ENCODE measurements around the gene IGFL1.
"Not testable (repeated sequence)": the region's sequence is repeated elsewhere in the genome, so short reads cannot be mapped to it uniquely, and the experiment has no call there.

The IGFL1 gene

DNA sequence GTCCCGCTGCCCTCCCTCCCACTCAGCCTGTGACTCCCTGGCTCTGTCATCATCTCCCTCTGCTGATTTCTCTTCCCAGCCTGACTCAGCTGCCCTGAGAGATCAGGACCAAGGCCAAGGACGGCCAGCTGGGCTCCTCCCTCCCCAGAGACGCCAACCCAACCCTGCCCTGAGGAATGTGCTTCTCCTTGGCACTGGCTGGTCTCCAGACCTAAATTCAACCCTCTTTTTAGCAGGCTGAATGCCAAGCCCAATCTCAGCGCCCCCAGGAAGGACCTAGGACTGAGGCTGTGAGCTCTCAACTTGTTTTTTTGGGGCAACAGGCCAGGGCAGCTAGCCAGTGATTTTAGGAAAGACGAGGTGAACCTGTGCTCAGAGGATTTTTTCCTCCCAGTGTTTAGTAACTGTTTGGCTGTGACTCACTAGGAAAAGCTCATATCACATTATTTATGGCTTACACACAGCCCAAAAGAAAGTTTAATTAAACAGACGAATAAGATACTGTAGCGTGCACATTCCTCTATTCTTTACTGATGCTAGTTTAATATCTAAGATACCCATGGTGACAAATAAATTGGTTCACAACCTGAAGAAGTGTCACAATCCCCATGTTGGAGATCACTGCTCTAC is 7.4 kb upstream of the IGFL1 start:
- Histone ChIP-seq H3K36me3 (ENCODE audit: insufficient read depth, low read length) (no peaks in the 10 kb centered on the region), H3K4me3 (ENCODE audit: low read depth, low read length, poor library complexity, severe bottlenecking) (no peak overlapping the region), H3K27me3 (ENCODE audit: insufficient read depth, low read length) (no peaks in the 10 kb centered on the region), H3F3A (ENCODE audit: insufficient read depth, low read length) (no peaks in the 10 kb centered on the region), H2AFZ (ENCODE audit: low read length) (no peak overlapping the region), H3K4me1 (ENCODE audit: insufficient read depth, low read length, severe bottlenecking) (no peaks in the 10 kb centered on the region), H3K79me2 (ENCODE audit: insufficient read depth, low read length) (no peaks in the 10 kb centered on the region), H4K20me1 (ENCODE audit: insufficient read depth, low read length) (no peaks in the 10 kb centered on the region), H3K27ac (ENCODE audit: low read depth, low read length, poor library complexity, severe bottlenecking) (no peak overlapping the region), H3K9me3 (ENCODE audit: low read length) (no peaks in the 10 kb centered on the region), H3K4me2 (ENCODE audit: low read length) (no peak overlapping the region), H3K9me2 (ENCODE audit: low read depth, low read length) (no peaks in the 10 kb centered on the region), H3K9ac (ENCODE audit: low read length) (no peak overlapping the region)
- TF ChIP-seq EZH2 (IDR thresholded peaks at IDR 0.05; ENCODE audit: borderline replicate concordance, low read length) = no peak
- TF ChIP-seq CTCF (IDR thresholded peaks at IDR 0.05; ENCODE audit: low read length) = no peak

- not testable (repeated sequence) for H3K27me3 ChIP-seq (ENCODE audit: insufficient read depth, low read length); H2AFZ ChIP-seq (ENCODE audit: low read length); H3K4me1 ChIP-seq (ENCODE audit: insufficient read depth, low read length, severe bottlenecking); H3K4me3 ChIP-seq (ENCODE audit: low read depth, low read length, poor library complexity, severe bottlenecking); H3K79me2 ChIP-seq (ENCODE audit: insufficient read depth, low read length); H3K9me2 ChIP-seq (ENCODE audit: low read depth, low read length); H3K36me3 ChIP-seq (ENCODE audit: insufficient read depth, low read length); H3K9me3 ChIP-seq (ENCODE audit: low read length); H4K20me1 ChIP-seq (ENCODE audit: insufficient read depth, low read length); H3K9ac ChIP-seq (ENCODE audit: low read length); H3K27ac ChIP-seq (ENCODE audit: low read depth, low read length, poor library complexity, severe bottlenecking); H3F3A ChIP-seq (ENCODE audit: insufficient read depth, low read length); H3K4me2 ChIP-seq (ENCODE audit: low read length)
These were observed 5.8 kb upstream of the IGFL1 start for GRCh38 chr19:46223787-46224186.

- H3K36me3 ChIP-seq (ENCODE audit: insufficient read depth, low read length) = no peaks in the 10 kb centered on the region
- no peaks in the 10 kb centered on the region for H3K27me3 ChIP-seq (ENCODE audit: insufficient read depth, low read length)
- H3K4me3 ChIP-seq (ENCODE audit: low read depth, low read length, poor library complexity, severe bottlenecking) = no peak overlapping the region
- no peak overlapping the region for H3K27ac ChIP-seq (ENCODE audit: low read depth, low read length, poor library complexity, severe bottlenecking)
- no peaks in the 10 kb centered on the region for H3K9me3 ChIP-seq (ENCODE audit: low read length)
- H3F3A ChIP-seq (ENCODE audit: insufficient read depth, low read length) = no peaks in the 10 kb centered on the region
- H4K20me1 ChIP-seq (ENCODE audit: insufficient read depth, low read length) = no peaks in the 10 kb centered on the region
- H2AFZ ChIP-seq (ENCODE audit: low read length) = no peak overlapping the region
- no peak overlapping the region for H3K9ac ChIP-seq (ENCODE audit: low read length)
- TF ChIP-seq CTCF (IDR thresholded peaks at IDR 0.05; ENCODE audit: low read length) = no peak
- no peak for TF ChIP-seq EZH2 (IDR thresholded peaks at IDR 0.05; ENCODE audit: borderline replicate concordance, low read length)
- H3K9me2 ChIP-seq (ENCODE audit: low read depth, low read length) = no peaks in the 10 kb centered on the region
- no peaks in the 10 kb centered on the region for H3K4me1 ChIP-seq (ENCODE audit: insufficient read depth, low read length, severe bottlenecking)
- H3K4me2 ChIP-seq (ENCODE audit: low read length) = no peak overlapping the region
- no peaks in the 10 kb centered on the region for H3K79me2 ChIP-seq (ENCODE audit: insufficient read depth, low read length)
These were observed 4.8 kb upstream of the IGFL1 start for GRCh38 chr19:46224773-46225172.

DNA sequence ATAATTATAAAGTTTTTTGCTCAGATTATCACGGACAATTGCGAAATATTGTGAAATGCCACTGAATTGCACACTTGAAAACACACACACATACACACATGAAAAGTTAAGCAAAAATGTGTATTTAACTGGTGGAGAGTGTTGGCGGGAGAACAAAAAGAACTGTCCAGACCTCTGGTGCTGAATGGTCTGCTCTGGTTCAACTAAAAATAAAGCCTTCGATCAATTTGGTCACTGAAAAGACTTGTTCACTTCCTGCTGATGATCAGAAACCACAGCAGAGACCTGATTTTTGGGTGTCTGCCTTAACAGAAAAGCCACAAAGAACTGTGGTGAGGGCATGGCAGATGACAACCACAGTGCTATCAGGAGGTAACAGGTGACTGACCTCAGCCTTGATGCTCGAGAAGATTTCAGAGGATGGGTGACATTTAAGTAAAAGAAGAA is 4.0 kb upstream of the IGFL1 start:
- H3K4me2 ChIP-seq (ENCODE audit: low read length) = no peak overlapping the region
- no peaks in the 10 kb centered on the region for H3K9me2 ChIP-seq (ENCODE audit: low read depth, low read length)
- no peaks in the 10 kb centered on the region for H3K9me3 ChIP-seq (ENCODE audit: low read length)
- H2AFZ ChIP-seq (ENCODE audit: low read length) = no peak overlapping the region
- no peak overlapping the region for H3K9ac ChIP-seq (ENCODE audit: low read length)
- no peaks in the 10 kb centered on the region for H3K27me3 ChIP-seq (ENCODE audit: insufficient read depth, low read length)
- no peaks in the 10 kb centered on the region for H4K20me1 ChIP-seq (ENCODE audit: insufficient read depth, low read length)
- no peaks in the 10 kb centered on the region for H3K79me2 ChIP-seq (ENCODE audit: insufficient read depth, low read length)
- H3F3A ChIP-seq (ENCODE audit: insufficient read depth, low read length) = no peaks in the 10 kb centered on the region
- H3K27ac ChIP-seq (ENCODE audit: low read depth, low read length, poor library complexity, severe bottlenecking) = no peak overlapping the region
- no peaks in the 10 kb centered on the region for H3K4me1 ChIP-seq (ENCODE audit: insufficient read depth, low read length, severe bottlenecking)
- no peaks in the 10 kb centered on the region for H3K36me3 ChIP-seq (ENCODE audit: insufficient read depth, low read length)
- TF ChIP-seq EZH2 (IDR thresholded peaks at IDR 0.05; ENCODE audit: borderline replicate concordance, low read length) (no peak), CTCF (IDR thresholded peaks at IDR 0.05; ENCODE audit: low read length) (no peak)
- no peak overlapping the region for H3K4me3 ChIP-seq (ENCODE audit: low read depth, low read length, poor library complexity, severe bottlenecking)

Data from OCI-LY1 (cell line).